Nephron progenitor cell (in vitro differentiated cells): ENCODE data around the gene IQGAP3.
A peak's percentile ranks its signal among the peaks of the same experiment; 100 is the strongest.

Experiments
- DNase-seq: peaks from one replicate; pipeline ENCODE4 v3.0.0; 2021
- H3K27ac Mint-ChIP-seq: 2 replicates; pipeline ENCODE4 v1.8.0; 2021; ENCODE audit warnings: mild to moderate bottlenecking, moderate library complexity, mixed read lengths
- H3K27me3 Mint-ChIP-seq: 2 replicates; pipeline ENCODE4 v1.8.0; 2021; ENCODE audit warnings: mild to moderate bottlenecking, low read depth, mixed read lengths; ENCODE audit not compliant: poor library complexity
- H3K36me3 Mint-ChIP-seq: 2 replicates; pipeline ENCODE4 v1.8.0; 2021; ENCODE audit warnings: low read depth, mixed read lengths
- H3K4me1 Mint-ChIP-seq: 2 replicates; pipeline ENCODE4 v1.8.0; 2021; ENCODE audit warnings: mixed read lengths
- H3K4me3 Mint-ChIP-seq: 2 replicates; pipeline ENCODE4 v1.8.0; 2021; ENCODE audit warnings: mild to moderate bottlenecking, moderate library complexity, mixed read lengths
- H3K9me3 Mint-ChIP-seq: 2 replicates; pipeline ENCODE4 v1.8.0; 2021; ENCODE audit warnings: mild to moderate bottlenecking, moderate library complexity, mixed read lengths
- TF ChIP-seq, protein P1 (sequence below): fragments of 200-600 bp; sonication (generic); IDR thresholded peaks from 2 replicates; pipeline ENCODE4 v1.5.0; 2021; ENCODE audit warnings: antibody characterized with exemption

Gene IQGAP3

DNA sequence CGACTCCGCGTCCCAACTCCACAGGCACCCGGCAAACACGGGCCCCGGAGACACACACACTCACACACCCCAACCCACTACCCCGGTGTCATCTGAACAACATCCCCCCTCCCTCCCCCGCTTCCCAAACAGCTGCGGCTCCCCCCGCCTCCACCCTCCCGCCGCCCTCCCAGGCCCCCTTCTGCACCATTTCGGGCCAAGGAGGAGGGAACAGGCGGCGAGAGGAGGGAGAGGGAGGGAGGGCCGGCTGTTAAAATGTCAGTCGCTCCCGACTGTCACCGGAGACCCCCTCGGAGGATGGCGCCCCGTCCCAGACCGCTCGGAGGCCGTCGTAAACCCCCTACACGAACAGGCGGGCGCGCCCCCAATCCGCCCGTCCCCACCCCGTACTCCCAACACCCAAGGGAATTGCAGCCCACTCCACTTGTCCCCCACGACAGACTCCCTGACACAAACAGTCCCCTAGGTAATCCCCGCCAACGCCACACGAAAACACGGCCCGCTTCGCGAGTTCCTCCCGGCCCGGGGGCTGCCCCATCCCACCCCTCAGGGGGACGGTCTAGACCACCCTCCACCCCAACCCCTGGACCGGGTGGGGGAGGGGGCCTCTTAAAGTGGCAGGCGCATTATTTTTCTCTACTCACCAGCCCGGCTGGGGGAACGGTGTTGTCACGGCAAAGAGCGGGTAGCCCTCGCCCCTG lies 72.4 kb downstream of the IQGAP3 start:
- Mint-ChIP-seq H3K9me3 (no peaks in the 10 kb centered on the region), H3K36me3 (no peaks in the 10 kb centered on the region), H3K27ac (peak overlapping the region; percentile 72), H3K27me3 (no peaks in the 10 kb centered on the region), H3K4me1 (peaks cover 80% of the 10 kb centered on the region), H3K4me3 (peak overlapping the region; percentile 90)
- TF ChIP-seq, protein P1, sequence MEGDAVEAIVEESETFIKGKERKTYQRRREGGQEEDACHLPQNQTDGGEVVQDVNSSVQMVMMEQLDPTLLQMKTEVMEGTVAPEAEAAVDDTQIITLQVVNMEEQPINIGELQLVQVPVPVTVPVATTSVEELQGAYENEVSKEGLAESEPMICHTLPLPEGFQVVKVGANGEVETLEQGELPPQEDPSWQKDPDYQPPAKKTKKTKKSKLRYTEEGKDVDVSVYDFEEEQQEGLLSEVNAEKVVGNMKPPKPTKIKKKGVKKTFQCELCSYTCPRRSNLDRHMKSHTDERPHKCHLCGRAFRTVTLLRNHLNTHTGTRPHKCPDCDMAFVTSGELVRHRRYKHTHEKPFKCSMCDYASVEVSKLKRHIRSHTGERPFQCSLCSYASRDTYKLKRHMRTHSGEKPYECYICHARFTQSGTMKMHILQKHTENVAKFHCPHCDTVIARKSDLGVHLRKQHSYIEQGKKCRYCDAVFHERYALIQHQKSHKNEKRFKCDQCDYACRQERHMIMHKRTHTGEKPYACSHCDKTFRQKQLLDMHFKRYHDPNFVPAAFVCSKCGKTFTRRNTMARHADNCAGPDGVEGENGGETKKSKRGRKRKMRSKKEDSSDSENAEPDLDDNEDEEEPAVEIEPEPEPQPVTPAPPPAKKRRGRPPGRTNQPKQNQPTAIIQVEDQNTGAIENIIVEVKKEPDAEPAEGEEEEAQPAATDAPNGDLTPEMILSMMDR, result no peak
- peak; percentile 69 for DNase-seq

DNA sequence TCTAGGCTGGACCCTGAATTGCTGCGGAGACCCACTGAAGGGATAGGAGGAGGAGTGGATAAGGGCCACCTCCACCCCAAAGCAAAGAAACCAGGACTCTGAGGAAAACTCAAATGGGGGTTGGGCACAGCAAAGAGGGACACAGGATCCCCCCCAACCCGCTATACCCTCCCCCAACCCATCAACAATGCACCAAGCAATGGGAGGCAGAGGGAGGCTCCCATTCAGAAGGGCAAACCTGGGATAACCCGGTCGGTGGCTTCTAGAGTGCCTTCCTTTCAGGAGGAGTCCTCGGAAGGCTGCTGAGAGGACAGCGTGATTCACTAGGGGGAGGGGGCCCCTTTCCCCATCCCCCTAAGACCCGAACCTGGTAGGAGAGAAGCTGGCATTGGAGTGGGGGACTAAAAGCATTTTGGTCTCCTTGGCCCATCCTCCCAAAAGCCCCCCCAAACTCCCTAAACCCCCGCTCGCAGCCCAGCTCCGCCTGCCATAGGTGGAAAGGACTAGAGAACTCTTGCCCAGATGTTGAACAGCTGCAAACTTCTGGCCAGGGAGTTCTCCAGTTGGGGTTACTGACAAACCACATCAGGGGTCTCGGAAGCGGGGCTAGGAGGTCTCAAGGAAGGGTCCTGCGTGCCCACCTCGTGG lies 73.0 kb downstream of the IQGAP3 start:
- H3K9me3 Mint-ChIP-seq, result no peaks in the 10 kb centered on the region
- H3K27ac Mint-ChIP-seq, result peak overlapping the region; percentile 57
- H3K36me3 Mint-ChIP-seq, result no peaks in the 10 kb centered on the region
- H3K4me3 Mint-ChIP-seq, result peak overlapping the region; percentile 90
- no peak for DNase-seq
- H3K27me3 Mint-ChIP-seq, result no peaks in the 10 kb centered on the region
- TF ChIP-seq, protein P1, result no peak
- H3K4me1 Mint-ChIP-seq, result peaks cover 79% of the 10 kb centered on the region

DNA sequence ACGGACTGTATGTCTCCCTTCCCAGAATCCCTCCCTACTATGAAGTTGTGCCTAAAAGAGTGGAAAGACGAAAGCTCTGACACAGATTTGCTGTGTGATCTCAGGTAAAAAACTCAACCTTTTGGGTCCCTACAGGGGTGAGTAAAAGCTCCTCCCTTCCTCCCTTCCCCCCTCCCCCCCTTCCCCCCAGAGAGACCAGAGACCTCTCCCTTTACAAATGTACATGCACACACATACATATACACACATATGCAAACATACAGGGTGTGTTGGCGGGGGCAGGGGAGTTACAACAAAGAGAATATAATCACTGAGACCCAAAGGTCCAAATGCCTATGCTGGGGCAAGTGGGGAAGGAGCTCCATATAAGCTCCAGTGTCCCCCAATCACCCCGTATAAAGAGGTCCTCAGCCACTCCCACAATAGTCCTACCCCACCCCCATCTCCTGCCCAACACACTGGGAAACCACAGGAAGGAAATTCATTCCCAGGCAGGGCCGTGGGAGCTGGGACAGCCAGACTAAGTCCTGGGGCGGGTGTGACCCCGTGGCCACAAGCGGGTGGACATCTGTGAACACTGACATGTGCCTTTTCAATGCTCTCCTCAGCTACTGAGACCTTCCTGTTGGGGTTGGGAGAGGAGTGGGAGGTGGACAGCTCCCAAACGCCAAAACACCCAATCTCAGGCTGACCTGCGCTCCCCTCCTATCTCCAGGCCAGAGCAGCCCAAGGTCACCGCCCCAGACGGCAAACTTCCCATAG lies 73.8 kb downstream of the IQGAP3 start:
- Mint-ChIP-seq H3K4me1 (peaks cover 79% of the 10 kb centered on the region), H3K36me3 (no peaks in the 10 kb centered on the region), H3K9me3 (no peaks in the 10 kb centered on the region), H3K4me3 (peak overlapping the region; percentile 90), H3K27ac (peak overlapping the region; percentile 57), H3K27me3 (no peaks in the 10 kb centered on the region)
- peak; percentile 31 for DNase-seq
- TF ChIP-seq, protein P1, result no peak

DNA sequence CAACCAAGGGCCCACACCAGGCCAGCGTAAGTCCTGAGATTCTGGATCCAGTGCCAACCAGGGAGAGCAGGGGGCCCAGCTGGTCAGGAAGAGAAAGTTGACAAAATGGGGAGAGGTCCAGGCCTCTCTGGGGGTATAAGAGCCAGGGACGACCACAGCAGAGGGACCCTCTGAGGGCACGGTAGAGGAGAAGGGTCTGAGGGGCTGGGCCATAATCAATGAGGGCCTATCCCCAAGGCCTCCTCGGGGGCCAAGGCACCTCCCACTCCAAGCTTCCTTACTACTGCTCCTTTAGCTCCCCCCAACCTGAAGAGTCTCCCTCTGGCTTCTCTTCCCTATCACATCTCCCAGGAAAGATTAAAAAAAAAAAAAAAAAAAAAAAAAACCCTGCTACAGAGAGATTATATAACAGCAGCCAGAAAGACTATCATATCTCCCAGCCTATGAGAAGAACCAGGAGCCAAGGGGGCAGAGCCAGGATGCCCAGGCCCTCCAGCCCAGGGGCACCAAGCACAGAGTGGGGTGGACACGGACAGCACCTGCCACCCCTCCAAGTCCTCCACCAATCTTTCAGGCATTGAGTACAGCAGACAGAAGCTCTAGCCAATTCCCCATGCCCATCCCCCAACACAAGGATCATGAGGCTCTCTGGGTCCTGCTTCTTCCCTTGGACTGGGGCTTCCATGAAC lies 74.5 kb downstream of the IQGAP3 start:
- Mint-ChIP-seq H3K27ac (no peak overlapping the region), H3K4me1 (peaks cover 77% of the 10 kb centered on the region), H3K27me3 (no peaks in the 10 kb centered on the region), H3K4me3 (peak overlapping the region; percentile 90), H3K9me3 (no peaks in the 10 kb centered on the region), H3K36me3 (no peaks in the 10 kb centered on the region)
- TF ChIP-seq, protein P1, result no peak
- DNase-seq, result no peak

DNA sequence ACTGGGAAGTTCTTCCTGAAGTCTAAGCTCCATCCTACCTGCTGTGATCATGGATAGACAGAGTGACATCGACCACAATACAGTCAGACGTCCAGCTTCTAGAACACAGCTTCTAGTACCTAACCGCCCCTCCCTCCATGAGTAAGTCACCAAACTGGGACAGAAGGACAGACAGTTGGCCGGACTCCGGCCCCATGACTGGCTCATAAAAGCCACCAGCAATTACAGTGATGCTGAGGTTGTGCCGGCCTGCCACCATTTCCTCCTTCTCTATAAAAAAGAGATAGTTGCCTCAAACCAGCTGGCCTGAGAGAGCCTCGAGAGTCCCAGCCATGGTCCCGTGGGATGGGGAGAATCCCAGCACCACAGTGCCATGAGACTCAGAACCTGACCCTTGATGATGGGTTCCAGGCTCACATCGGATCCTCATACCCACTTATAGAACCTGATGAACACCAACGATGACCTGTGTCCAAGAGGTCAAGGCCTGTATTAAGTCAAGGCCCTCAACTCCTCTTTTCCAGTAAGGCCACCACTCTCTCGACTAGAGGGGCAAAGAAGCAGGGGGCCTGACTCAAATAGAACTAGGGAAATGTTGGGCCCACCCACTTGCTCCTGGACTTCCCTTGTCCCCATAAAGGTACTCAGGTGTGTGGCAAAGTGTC lies 75.2 kb downstream of the IQGAP3 start:
- no peaks in the 10 kb centered on the region for H3K9me3 Mint-ChIP-seq
- no peak for DNase-seq
- H3K36me3 Mint-ChIP-seq, result no peaks in the 10 kb centered on the region
- H3K4me3 Mint-ChIP-seq, result no peak overlapping the region
- no peaks in the 10 kb centered on the region for H3K27me3 Mint-ChIP-seq
- H3K4me1 Mint-ChIP-seq, result peaks cover 77% of the 10 kb centered on the region
- no peak overlapping the region for H3K27ac Mint-ChIP-seq
- TF ChIP-seq, protein P1, result no peak
